DOHH2 (cell line): ENCODE measurements around the gene TLDC2.

Source experiments
- H3F3A ChIP-seq: fragments of 200-600 bp; sonication (generic), shearing (Covaris generic); 2 replicates; pipeline ENCODE4 v1.6.0; 2016; ENCODE audit warnings: antibody characterized with exemption, mild to moderate bottlenecking; ENCODE audit not compliant: control insufficient read depth, insufficient read depth
- H3K27ac ChIP-seq: fragments of 200-600 bp; sonication (generic); 2 replicates; pipeline ENCODE4 v1.5.1; 2014; ENCODE audit warnings: low read depth, mild to moderate bottlenecking, low read length, moderate library complexity
- H3K27me3 ChIP-seq: fragments of 200-600 bp; sonication (generic); 2 replicates; pipeline ENCODE4 v1.6.1; 2014; ENCODE audit warnings: mild to moderate bottlenecking, low read length, mixed read lengths; ENCODE audit not compliant: control insufficient read depth
- H3K36me3 ChIP-seq: fragments of 200-600 bp; sonication (generic); 2 replicates; pipeline ENCODE4 v1.6.1; 2014; ENCODE audit warnings: mild to moderate bottlenecking, low read length, moderate library complexity, mixed read lengths; ENCODE audit not compliant: control insufficient read depth
- H3K4me1 ChIP-seq: fragments of 200-600 bp; sonication (generic); 2 replicates; pipeline ENCODE4 v1.6.1; 2014; ENCODE audit warnings: mild to moderate bottlenecking, low read length, mixed read lengths; ENCODE audit not compliant: control insufficient read depth
- H3K4me2 ChIP-seq: fragments of 200-600 bp; sonication (generic); 2 replicates; pipeline ENCODE4 v1.6.0; 2014; ENCODE audit warnings: mild to moderate bottlenecking, low read length, moderate library complexity
- H3K4me3 ChIP-seq: fragments of 200-600 bp; sonication (generic); 2 replicates; pipeline ENCODE4 v1.5.1; 2014; ENCODE audit warnings: mild to moderate bottlenecking, low read length, mixed read lengths
- H3K79me2 ChIP-seq: fragments of 200-600 bp; sonication (generic); 2 replicates; pipeline ENCODE4 v1.6.1; 2014; ENCODE audit warnings: mild to moderate bottlenecking, low read length, mixed read lengths; ENCODE audit not compliant: control insufficient read depth
- H3K9me2 ChIP-seq: fragments of 200-600 bp; sonication (generic); replicated peaks from 2 replicates; pipeline ENCODE4 v1.6.1; 2014; ENCODE audit warnings: mild to moderate bottlenecking, low read length, mixed read lengths; ENCODE audit not compliant: control insufficient read depth
- H3K9me3 ChIP-seq: fragments of 200-600 bp; sonication (generic); 2 replicates; pipeline ENCODE4 v1.6.1; 2014; ENCODE audit warnings: antibody characterized with exemption, low read length, mixed read lengths; ENCODE audit not compliant: control insufficient read depth, insufficient read depth
- H4K20me1 ChIP-seq: fragments of 200-600 bp; sonication (generic); 2 replicates; pipeline ENCODE4 v1.6.0; 2014; ENCODE audit warnings: low read depth, mild to moderate bottlenecking, antibody characterized with exemption, low read length, moderate library complexity; ENCODE audit not compliant: control insufficient read depth, insufficient read depth
- EZH2phosphoT487 ChIP-seq: fragments of 200-600 bp; sonication (generic); IDR thresholded peaks from 2 replicates; pipeline ENCODE4 v1.6.1; 2017; ENCODE audit warnings: borderline replicate concordance, mild to moderate bottlenecking, antibody characterized with exemption, low read length, moderate library complexity, mixed read lengths
- TF ChIP-seq, protein P1 (sequence below): fragments of 200-600 bp; sonication (generic); IDR thresholded peaks from one replicate; pipeline ENCODE4 v1.5.1; 2014; ENCODE audit warnings: antibody characterized with exemption, mild to moderate bottlenecking, low read depth, low read length; ENCODE audit not compliant: poor library complexity, severe bottlenecking

TLDC2 gene

DNA sequence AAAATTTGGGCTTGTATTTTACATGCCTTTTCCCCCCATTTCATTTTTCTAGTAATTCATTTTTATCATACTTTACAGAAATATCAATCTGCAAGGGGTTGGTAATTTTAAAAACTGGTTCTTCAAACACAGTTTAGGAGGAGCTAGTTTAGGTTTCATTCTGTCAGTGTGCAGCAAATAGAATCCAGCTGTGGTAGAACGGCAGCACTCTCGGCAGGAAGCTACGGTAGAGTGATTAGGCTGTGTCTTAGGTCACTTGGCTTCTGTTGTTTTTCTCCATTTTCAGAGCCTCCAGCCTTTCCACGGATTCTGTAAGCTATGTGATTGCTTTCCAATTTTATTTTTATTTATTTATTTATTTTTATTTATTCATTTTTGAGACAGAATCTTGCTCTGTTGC, 32.7 kb downstream of the TLDC2 start:
- Histone ChIP-seq H3K4me2 (no peak overlapping the region), H3F3A (no peaks in the 10 kb centered on the region), H3K27ac (no peak overlapping the region), H3K4me1 (peaks cover 4% of the 10 kb centered on the region), H3K79me2 (no peaks in the 10 kb centered on the region), H3K4me3 (no peak overlapping the region), H3K27me3 (no peaks in the 10 kb centered on the region), H3K36me3 (peaks cover 35% of the 10 kb centered on the region), H3K9me3 (no peaks in the 10 kb centered on the region), H3K9me2 (no peaks in the 10 kb centered on the region), H4K20me1 (no peaks in the 10 kb centered on the region)
- TF ChIP-seq EZH2phosphoT487, result no peak
- TF ChIP-seq, protein P1, sequence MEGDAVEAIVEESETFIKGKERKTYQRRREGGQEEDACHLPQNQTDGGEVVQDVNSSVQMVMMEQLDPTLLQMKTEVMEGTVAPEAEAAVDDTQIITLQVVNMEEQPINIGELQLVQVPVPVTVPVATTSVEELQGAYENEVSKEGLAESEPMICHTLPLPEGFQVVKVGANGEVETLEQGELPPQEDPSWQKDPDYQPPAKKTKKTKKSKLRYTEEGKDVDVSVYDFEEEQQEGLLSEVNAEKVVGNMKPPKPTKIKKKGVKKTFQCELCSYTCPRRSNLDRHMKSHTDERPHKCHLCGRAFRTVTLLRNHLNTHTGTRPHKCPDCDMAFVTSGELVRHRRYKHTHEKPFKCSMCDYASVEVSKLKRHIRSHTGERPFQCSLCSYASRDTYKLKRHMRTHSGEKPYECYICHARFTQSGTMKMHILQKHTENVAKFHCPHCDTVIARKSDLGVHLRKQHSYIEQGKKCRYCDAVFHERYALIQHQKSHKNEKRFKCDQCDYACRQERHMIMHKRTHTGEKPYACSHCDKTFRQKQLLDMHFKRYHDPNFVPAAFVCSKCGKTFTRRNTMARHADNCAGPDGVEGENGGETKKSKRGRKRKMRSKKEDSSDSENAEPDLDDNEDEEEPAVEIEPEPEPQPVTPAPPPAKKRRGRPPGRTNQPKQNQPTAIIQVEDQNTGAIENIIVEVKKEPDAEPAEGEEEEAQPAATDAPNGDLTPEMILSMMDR, result no peak

DNA sequence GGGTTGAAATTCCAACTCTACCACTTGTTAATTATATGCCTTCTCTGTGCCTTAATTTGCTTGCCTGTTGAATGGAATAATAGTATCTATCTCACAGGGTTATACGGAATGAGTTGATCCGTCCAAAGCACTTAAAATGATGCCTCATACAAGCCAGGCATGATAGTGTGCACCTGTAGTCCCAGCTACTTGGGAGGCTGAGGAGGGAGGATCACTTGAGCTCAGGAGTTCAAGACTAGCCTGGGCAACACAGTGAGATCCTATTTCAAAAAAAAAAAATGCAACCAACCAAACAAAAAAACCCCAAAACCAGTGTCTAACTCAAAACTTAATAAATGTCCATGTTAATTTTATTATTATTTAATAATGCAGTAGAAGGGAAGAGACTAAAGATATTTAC, 40.3 kb downstream of the TLDC2 start:
- Histone ChIP-seq H3K4me1 (peaks cover 4% of the 10 kb centered on the region; the same call in 1 of the 2 replicates), H3K79me2 (no peaks in the 10 kb centered on the region), H3K27me3 (no peaks in the 10 kb centered on the region), H3K4me2 (no peak overlapping the region), H3K27ac (no peak overlapping the region), H3F3A (no peaks in the 10 kb centered on the region), H3K4me3 (no peak overlapping the region), H3K9me2 (no peaks in the 10 kb centered on the region), H3K9me3 (no peaks in the 10 kb centered on the region), H4K20me1 (no peaks in the 10 kb centered on the region), H3K36me3 (peaks cover 46% of the 10 kb centered on the region)
- no peak for TF ChIP-seq EZH2phosphoT487
- TF ChIP-seq, protein P1, result no peak

DNA sequence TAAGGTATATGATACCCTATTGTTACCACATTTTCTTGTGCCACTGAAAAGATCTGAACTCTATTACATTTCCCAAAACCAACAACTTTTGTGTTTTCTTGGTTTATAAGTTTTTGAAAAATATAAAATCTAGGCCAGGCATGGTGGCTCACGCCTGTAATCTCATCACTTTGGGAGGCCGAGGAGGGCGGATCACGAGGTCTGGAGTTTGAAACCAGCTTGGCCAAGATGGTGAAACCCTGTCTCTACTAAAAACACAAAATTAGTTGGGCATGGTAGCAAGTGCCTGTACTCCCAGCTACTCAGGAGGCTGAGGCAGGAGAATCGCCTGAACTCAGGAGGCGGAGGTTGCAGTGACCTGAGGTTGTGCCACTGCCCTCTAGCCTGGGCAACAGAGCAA, 41.3 kb downstream of the TLDC2 start:
- no peak overlapping the region for H3K4me2 ChIP-seq
- H3K79me2 ChIP-seq, result no peaks in the 10 kb centered on the region
- H4K20me1 ChIP-seq, result no peaks in the 10 kb centered on the region
- TF ChIP-seq EZH2phosphoT487, result no peak
- TF ChIP-seq, protein P1, result no peak
- H3K9me2 ChIP-seq, result no peaks in the 10 kb centered on the region
- no peak overlapping the region for H3K4me3 ChIP-seq
- H3K4me1 ChIP-seq, result peaks cover 4% of the 10 kb centered on the region; the same call in 1 of the 2 replicates
- no peaks in the 10 kb centered on the region; the same call in 1 of the 2 replicates for H3F3A ChIP-seq
- no peak overlapping the region for H3K27ac ChIP-seq
- H3K27me3 ChIP-seq, result no peaks in the 10 kb centered on the region
- H3K36me3 ChIP-seq, result peaks cover 36% of the 10 kb centered on the region
- H3K9me3 ChIP-seq, result no peaks in the 10 kb centered on the region

DNA sequence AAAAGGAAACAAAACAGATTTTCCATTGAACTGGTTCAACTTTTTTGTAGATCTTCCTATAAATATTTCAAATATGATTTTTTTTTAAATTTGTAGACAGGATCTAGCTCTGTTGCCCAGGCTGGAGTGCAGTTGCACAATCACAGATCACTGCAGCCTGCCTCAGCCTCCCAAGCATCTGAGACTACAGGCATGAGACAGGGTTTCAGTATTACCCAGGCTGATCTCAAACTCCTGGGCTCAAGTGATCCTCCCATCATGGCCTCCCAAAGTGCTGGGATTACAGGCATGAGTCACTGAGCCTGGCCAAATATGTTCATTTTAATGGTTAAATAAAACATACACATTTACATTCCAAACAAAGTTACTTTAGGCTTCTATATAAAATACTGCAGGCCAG, 42.0 kb downstream of the TLDC2 start:
- TF ChIP-seq, protein P1, result no peak
- TF ChIP-seq EZH2phosphoT487, result no peak
- no peaks in the 10 kb centered on the region for H3K9me2 ChIP-seq
- H3K4me2 ChIP-seq, result no peak overlapping the region
- H3K4me1 ChIP-seq, result peaks cover 4% of the 10 kb centered on the region; the same call in 1 of the 2 replicates
- no peak overlapping the region for H3K27ac ChIP-seq
- H3K36me3 ChIP-seq, result peaks cover 34% of the 10 kb centered on the region
- H3K9me3 ChIP-seq, result no peaks in the 10 kb centered on the region
- no peaks in the 10 kb centered on the region; the same call in 1 of the 2 replicates for H3F3A ChIP-seq
- no peaks in the 10 kb centered on the region for H4K20me1 ChIP-seq
- no peak overlapping the region for H3K4me3 ChIP-seq
- no peaks in the 10 kb centered on the region for H3K27me3 ChIP-seq
- no peaks in the 10 kb centered on the region for H3K79me2 ChIP-seq
